ENCODE results near the gene PER1.
"Not testable (repeated sequence)": the region's sequence is repeated elsewhere in the genome, so short reads cannot be mapped to it uniquely, and the experiment has no call there.

PER1 gene

DNA sequence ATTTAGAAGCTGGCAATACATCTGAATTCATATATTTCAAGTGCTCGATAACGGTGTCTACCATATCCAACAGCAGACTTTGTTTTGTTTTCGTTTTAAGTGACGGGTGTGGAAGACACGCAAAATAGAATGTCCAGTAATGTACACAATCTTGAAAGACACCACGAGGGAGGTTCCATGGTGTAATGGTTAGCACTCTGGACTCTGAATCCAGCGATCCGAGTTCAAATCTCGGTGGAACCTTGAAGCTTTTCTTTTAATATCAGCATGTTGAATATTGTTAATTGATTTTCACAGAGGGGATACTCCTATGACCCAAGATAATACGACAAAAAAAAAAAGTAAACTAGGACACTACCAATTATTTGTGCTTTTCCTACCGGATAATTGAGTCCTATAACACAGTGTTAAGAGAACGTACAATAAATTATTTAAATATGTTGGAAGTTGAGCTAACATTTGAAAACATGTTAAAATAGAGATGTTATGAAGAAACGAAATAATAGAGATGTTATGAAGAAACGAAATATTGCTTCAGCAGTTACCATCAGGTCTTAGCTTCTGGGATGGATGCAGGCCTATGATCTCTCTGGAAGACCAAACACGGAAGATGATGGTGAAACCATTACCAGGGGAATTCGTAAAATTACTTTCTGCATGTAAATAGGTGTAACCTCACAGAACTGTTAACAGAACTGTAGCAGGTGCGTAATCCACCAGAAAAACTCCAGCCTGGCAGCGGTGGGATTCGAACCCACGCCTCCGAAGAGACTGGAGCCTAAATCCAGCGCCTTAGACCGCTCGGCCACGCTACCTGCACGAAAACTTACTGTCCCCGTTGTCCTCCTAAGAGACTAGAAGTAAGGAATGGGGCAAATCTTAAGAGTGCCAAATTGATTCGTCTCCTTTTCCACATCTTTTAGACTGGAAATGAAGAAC, 32.4 kb downstream of the PER1 start:
- DNase-seq (ENCODE audit: low read depth), result peak; percentile 76

DNA sequence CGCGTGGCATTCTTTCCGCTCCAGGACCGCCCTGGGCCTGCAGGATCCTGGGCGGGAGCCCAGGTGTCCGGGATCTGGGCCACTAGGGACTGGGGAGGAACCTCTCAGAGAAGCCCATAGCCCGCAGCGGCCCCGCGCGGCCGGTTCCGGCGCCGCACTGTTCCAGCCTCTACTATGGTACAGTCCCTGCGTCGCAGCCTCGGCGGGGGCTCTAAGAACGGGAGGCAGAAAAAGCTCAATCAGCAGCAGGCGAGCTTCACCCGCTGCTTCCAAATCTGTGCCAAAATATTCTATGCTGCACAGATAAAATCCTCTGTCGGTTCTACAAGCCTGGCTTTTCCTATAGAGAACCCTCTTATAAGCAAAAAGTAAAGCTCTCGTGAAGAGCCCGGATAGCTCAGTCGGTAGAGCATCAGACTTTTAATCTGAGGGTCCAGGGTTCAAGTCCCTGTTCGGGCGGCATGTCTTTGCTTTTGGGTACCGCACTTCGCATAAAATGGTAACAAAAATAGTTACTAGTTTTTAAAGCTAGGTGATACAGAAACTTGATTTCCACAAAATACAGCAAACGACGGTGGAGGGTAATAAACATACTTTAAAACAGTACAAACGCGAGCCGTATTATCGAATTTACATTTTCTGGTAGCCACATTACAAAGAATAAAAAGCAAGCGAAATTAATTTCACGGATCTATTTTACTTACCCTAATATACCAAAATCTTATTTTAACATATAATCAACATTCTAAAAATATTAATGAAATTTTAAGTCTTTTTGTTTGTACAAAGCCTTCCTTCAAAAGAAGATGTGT, 33.2 kb downstream of the PER1 start:
- peak; percentile 35 for DNase-seq (ENCODE audit: low read depth)

DNA sequence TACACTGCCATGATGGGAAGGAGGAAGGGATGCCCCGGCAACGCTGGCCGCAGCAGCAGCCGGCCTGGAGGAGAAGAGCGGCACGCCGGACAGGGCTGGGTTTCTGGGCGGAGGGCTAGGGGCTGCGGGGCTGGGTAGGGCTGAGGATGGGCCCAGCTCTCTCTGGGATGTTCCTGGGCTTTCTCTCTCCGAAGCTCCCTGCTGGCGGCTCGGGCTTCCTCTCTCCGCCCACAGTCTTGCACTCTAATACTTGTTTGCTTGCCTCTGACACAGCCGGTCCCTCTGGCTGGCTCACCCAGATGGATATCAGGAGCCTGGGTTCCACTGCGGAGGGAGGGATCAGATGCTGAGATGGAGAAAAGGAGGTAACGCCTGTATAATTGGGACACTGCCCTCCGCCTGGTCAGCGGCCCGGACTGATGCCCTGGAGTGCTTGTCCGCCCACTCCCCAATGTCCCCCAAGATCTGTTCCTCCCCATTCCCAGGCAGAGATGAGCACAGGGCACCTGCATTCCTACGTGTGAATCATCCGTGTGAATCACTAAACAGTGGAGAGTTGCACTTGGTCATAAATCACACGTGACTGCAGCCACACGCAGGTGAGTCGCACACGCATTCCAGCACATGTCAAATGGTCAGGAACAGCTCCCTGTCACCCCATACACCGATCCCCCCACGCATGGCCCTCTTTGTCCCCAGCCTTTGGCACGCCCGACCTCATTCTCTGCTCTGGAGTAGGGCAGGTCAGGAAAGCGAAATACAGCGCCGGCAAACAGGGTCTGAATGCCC, 34.0 kb downstream of the PER1 start, which contains the start of gene ALOXE3:
TSS of gene ALOXE3 (minus strand) at position 535 of the 789 bp plus-strand sequence. CDS start at position 11, 524 bp downstream.
- DNase-seq (ENCODE audit: low read depth), result no peak

DNA sequence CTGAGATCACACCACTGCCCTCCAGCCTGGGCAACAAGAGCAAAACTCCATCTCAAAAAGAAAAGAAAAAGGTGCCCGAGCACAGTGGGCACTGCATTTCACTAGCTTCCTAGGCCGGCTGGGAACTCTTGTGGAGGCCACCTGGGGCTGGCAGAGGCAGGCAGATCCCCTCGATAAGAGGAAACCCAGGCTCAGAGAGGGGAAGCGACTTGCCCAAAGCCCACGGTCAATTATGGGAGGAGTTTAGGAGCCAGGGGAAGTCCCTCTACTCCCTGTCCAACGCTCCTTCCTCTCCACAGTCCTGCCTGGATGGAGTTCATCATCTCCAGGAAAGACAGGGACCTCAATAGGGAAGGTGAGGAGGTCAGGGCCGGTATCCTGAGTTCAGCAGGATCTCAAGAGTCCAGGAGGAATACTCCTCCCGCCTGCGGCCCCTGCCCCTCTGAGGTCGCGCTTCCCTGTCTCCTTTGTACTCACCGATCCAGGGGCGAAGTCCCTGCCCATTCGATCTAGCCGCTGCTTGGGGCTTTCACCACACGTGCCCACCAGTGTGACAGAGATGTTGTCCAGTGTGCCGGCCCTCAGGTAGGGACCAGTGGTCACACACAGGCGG, 34.7 kb downstream of the PER1 start:
- DNase-seq (ENCODE audit: low read depth), result no peak

DNA sequence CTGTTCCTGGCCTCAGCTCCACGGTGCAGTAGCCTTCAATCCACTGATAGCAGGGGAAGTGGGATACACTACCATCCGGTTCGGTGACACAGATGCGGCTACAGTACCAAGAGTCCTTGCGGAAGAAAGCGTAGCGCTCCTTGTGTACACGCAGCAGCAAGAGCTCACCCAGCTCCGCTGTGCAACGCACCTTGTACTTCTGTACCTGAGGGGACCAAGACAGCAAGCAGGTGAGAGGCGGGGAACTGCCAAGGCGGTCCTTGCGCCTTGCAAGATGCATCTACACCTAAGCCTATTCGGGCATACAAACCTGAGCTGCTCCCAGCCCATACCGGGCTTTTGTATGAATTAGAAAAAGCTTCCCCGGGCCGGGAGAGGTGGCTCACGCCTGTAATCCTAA, 35.4 kb downstream of the PER1 start:
- DNase-seq (ENCODE audit: low read depth), result no peak

DNA sequence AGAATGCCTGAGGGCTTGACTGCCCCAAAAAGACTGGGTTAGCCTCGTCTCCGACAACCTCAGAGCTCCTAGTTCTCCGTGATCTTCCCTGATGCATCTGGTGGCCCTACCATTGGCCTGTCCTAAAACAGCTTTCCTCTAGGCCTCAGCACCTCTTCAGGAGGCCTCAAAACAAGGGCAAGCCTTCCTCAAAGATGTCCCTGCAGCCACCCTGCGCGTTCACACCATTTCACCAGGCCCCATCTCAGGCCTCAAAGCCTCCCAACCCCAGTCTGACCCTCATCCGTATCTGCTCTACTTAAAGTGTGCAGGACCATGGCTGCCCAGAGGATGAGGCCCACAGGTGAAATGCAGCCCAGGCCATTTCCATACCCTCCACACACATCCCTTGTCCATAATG, 41.3 kb downstream of the PER1 start:
- no peak for DNase-seq (ENCODE audit: low read depth)

DNA sequence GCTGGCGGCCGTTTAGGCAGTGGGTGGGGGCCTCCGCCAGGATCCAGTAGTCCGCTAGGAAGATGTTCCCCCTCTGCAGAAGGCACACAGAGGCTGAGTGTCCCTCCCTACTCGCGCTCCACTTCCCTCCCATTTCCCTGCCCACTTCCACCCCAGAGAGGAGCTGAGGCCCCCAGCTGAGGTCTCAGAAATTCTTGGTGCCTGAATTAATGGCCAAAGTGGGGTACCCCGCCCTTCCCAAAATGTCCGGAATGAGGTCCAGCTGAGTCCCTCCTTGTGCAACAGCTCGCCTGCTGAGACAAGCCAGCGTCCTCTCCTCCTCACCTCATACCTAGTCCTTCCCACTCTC, 41.8 kb downstream of the PER1 start:
- DNase-seq (ENCODE audit: low read depth), result no peak

DNA sequence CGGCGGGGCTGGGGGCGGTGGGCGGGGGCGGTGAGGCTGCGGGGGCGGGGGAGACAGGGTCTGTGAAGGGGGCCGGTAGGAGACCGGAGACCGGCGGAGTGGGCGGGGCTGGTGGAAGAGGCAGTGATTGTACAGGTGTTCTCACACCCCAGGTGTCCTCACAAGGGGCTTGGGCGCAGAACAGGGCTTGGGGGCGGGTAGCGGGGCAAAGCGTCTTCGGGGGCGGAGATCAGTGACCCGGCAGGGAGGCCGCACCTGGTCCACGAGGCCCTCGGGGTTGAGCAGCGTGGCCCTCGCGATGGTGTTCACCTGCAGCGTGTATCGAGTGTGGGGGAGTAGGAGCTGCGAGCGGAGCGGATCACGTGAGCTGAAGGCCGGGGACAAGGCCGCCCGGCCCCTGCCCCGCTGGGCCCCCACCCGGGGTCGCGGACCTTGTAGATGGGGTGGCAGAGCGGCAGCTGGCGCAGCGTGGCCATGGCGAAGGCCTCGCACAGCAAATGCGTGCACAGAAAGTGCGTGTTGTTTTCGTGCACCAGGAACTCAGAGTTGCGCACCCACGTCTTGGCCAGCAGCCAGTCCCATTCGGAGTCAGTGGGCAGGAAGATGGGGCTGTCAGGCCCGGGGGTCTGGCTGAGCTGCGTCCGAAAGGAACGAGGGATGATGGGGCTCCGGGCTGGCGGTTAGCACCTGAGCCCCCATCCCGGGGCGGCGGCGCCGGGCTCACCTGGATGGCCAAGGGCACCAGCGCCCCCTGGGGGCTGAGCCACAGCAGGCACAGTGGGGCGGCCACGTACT, 42.3 kb downstream of the PER1 start:
- no peak for DNase-seq (ENCODE audit: low read depth)

DNA sequence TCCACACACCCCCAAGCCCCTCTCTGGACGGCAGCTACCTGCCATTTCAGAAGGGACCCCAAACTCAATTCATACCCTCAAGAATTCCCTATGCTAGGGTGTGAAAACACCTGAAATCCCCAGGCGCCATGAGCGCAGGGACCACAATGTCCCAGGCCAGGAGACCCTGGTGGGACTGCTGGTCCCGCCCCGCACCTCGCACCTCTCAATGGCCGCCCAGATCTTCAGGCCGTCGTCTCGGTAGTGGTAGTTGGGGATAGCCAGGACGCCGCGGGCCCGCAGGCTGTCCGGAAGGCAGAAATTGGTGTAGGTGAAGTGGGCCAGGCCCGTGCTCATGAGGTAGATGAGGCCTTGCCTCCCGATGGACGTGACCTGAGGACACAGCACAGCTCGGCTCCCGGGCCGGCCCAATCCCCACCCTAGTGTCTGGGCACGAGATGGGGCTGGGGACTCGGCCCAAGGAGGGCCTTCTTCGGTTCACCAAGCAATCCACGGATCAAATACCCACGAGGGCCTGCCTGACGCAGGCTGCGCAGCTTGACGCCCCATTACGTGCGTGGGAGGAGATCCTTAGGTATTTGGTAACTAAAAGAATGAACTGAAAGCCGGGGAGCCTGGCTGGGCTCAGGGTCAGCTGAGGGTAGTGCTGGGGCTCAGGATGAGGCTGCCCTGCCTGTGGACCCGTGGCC, 43.1 kb downstream of the PER1 start:
- no peak for DNase-seq (ENCODE audit: low read depth)

DNA sequence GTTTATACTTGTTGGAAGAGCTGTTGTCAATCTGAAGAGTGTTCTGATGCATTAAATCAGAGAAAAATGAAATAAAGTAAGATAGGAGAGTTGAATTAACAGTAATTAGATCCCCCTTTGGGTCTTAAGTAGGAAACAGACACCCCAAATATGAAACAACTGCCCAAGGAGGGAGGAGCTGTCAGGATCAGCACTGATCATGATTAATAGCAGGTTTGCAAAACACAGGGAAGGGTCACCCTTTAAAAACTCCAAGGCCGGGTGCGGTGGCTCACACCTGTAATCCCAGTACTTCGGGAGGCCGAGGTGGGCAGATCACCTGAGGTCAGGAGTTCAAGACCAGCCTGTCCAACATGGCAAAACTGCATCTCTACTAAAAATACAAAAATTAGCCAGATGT, 45.2 kb downstream of the PER1 start:
- not testable (repeated sequence) for DNase-seq (ENCODE audit: low read depth)

DNA sequence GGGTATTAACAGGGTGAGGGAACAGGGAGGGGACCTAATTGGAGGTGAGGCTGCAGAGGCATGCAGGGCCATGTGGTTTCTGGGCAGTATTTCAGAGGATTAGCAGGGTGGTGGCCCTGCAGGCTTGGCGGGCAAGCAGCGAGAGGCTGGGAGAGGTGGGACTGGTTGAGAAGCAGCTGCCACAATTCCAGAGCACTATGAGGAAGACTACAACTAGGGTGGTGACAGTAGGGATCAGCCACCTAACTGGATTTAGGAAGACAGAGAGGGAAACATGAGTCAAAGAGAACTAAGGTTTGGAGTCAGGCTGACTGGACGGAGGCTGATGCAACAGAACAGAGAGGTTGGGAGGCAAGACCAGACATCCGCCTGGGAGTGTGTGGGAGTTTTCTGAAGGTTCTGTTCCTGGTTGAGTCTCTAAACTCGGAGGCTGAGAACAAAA, 46.2 kb downstream of the PER1 start:
- no peak for DNase-seq (ENCODE audit: low read depth)

DNA sequence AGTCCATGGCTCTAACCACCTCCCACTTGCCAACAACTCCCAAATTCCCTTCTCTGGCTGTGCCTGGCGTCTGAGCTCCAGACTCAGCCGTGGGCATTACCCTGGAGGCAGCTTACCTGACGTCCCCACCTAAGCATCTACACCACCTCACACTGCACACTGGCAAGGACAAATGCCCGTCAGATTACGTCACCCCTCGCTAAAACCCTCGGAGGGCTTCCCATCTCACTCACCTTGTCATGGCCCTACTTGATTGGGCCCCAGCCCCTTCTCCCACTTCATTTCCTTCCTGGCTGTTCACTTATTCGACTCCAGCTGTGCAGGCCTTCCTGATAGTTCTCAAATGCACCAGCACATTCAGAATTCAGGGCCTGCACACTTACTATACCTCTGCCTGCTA, 47.3 kb downstream of the PER1 start:
- DNase-seq (ENCODE audit: low read depth), result no peak

DNA sequence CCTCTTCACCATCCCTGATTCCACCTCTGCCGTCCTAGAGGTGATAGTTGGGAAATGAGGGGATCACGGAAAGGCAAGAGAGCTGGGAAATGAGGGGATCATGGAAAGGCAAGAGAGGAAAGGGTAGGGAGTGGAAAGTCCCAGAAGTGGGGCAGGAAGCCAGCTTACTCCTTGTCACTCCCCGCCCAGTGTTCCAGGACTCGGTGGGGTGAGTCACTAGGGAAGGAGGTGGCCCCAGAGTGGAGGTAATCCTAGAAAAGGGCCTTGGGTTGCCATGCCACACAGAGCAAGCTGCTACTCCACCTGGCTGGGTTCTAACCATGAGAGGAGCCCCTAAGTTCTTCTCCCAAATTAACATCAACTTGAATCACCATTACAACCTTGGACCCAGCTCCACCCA, 48.7 kb downstream of the PER1 start:
- DNase-seq (ENCODE audit: low read depth), result no peak

DNA sequence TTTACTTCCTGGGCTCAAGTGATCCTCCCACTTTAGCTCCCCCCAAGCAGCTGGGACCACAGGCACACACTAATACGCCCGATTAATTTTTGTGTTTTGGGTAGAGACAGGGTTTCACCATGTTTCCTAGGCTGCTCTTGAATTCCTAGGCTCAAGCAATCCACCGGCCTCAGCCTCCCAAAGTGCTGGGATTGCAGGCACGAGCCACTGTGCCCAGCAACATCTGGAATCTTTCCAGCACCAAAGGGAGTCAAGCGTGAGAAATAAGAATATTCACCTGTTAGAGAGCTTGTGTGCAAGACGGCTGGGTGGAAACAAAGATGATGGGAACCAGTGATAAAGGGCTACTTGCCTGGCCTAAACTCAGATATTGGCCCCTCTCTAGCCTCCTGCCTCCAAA, 50.5 kb downstream of the PER1 start:
- DNase-seq (ENCODE audit: low read depth), result no peak

DNA sequence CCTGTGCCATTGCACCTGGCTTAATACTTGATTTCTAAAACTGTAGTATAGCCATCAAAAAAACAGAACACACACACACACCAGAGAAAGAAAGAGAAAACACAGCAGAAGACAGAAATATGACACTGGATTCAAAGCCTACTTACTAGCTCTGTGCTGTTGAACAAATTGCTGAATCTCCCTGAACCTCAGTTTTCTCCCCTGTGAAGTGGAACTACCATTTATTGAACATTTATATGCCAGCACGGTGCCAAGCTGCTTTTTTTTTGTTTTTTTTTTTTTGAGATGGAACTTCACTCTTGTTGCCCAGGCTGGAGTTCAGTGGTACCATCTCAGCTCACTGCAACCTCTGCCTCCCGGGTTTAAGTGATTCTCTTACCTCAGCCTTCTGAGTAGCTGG, 51.4 kb downstream of the PER1 start:
- no peak for DNase-seq (ENCODE audit: low read depth)

DNA sequence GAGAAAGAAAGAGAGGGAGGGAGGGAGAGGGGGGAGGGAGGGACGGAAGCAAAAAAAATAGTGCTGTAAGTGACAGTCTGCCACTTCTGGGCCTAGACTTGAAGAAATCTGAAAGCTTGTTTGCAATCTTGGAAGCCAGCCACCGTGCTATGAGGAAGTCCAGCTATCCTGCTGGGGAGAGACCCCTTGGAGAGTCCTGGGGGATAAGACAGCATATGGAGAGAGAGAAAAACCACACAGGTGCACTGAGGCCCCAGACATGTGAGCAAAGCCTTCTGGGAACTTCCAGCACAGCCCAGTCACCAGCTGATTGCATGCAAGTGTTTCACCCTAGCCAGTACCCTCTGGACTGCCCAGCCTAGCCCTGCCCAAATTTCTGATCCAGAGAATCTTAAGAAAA, 52.1 kb downstream of the PER1 start:
- no peak for DNase-seq (ENCODE audit: low read depth)

DNA sequence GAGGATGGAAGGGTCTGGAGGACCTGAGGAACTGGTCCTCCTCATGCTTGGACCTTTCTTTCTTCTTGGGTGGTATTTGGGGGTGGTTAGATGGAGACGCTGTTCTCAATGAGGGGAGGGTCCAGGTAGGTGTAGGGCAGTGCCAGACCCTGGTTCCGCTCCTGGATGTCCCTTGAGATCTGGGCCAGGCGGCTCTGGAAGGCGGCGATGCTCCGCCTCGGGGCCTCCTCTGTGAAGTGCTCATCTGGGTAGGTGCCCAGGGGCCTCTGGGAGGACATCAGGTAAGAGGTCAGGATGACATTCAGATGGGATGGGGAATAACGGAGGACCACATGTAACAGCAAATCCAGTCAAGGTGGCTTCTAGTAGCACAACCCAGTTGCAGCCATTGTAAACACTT, 55.7 kb downstream of the PER1 start:
- no peak for DNase-seq (ENCODE audit: low read depth)

DNA sequence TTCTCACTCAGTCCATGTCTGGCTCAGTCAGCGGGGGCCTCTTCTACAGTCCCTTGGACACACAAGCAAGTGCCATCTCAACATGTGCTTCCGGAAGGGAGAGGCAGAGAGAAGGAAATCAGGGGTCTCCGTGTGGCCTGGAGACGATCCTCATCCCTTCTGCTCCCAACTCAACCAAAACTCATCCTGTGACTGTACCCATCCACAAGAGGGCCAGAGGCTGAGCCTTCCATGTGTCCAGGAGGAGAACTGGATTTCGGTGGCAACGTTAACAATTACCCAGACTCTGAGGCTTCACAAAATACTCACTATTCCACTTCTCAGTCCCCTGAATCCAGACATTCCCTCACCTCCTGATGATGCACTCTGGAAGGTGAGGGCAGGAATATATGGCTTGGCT, 56.8 kb downstream of the PER1 start:
- DNase-seq (ENCODE audit: low read depth), result no peak

DNA sequence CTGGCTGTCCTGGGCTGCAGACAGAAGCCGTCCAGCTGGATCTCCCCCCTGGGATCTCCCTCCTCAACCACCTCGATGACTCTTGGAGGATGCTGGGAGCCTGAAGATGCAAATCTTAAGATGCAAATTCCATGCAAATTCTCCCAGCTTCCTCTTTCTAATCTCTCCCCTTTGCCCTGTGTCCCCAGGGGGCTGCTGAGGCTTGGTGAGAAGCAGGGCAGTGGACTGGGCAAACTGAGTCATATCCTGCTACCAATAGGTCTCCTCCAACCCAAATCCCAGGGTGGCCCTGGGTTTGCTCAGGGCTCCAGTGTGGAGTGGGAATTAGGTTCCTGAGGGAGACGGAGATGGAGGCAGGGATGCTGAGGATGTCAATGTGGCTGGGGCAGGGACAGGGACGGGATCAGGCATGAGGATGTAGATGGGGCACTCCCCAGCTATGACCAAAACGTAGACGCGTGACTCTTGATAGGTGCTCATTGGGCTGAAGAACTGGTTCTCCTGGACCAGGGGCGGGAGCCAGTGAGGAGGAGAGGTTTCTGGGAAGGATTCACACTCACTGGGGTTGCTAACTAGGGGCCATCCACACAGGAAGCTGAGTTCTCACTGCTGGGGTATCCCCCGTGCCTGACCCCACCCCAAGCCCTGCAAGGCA, 61.0 kb downstream of the PER1 start:
- DNase-seq (ENCODE audit: low read depth), result no peak

Measured in GM04504 (cell line).